Measurements from ENCODE around the gene SGO2.
"Not testable (repeated sequence)": the region's sequence is repeated elsewhere in the genome, so short reads cannot be mapped to it uniquely, and the experiment has no call there.

SGO2 gene

DNA sequence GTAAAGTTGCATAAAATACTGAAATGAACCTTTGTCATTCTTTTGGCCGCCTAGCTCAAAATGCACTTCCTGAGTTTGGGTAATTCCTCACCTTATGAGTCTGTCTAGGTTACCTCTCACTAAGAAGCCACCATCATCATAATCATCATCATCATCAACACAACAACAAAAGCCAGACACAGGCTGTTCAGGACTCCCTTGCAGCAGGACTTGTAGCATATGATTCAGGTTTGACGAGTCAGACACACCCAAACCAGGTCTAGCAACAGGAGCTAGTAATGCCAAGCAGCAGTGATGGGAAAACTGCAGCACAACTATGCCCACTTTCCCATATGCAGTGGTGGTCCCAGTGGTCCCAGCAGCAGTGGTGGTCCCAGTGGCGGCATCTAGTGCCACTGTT is 2.8 kb upstream of the SGO2 start:
- DNase-seq = no peak

DNA sequence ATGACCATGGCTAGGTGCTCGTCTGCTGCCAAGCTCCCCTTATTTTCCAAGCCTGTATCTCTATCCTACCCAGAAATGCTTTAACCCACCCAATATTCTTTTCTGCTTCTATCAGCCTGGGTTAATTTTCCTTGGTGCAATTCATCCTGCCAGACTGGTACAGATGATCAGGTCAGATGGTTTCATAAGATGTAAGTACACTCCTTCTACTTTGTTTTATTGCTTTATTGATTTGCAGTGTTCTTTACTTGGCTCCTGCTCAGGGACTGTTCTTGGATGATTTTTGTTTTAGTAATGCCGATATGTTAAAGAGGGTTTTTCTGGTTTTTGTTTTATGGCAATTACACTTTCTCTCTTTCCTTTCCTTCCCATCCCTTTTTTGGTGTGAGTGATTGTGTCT is 2.4 kb upstream of the SGO2 start:
- no peak for DNase-seq

GRCh38 chr2:200525066-200525465 is 941 bp upstream of the SGO2 start:
- no peak for DNase-seq

- no peak for DNase-seq
Measured at GRCh38 chr2:200525551-200525881, 491 bp upstream of the SGO2 start.

DNA sequence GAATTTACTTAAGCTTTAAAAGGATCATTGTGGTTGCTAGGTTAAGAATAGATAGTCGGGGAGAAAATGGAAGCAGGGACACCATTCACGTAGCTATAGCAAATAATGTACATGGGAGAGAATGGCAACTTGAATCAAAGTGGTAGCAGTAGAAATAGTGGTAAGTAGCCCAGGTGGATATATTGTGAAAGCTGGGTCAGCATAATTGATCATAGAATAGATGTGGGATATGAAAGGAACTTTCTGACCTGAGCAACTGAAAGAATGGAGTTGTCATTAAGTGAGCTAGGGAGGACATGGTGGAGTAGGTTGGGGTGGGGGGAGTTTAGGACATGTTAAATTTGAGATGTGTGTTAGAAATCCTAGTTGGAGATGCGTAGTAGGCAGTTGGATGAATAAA is 2.2 kb downstream of the SGO2 start:
- no peak for DNase-seq

DNA sequence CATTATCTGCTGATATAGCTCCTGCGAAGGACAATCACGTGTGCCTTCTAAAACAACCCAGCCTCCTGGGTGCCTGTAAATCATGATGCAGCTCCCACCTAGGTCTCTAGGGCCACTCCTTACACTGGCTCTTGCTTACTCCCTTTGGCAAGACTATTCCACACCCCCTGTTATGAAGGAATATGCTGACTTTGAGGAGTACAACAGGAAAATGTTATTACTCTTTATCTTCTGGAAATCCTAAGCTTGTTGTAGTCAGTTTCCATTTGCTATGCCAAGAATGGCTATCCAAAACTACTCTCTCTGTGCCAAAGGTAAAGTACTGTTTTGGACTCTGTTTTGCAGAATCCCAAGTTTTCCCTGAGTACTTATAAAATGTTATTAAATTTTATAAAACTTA is 7.7 kb downstream of the SGO2 start:
- DNase-seq = no peak

DNA sequence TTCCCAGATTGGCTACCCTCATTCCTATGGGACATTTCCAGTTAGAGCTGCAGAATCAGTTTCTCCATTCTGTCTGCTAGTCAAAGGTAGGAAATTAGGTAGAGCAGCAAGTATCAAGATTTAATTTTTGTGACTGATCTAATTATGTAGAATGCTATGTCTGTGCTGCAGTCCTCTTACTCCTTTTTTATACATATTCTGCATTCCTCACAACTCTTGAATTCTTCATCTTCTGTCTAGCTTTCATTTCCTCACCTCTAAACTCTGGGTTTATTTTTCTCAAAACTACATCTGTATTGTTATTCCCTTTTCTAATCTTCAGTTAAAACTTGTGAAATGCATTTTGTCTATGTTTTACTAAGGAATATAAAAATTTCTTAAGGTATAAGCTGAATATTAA is 8.6 kb downstream of the SGO2 start:
- no peak for DNase-seq

DNA sequence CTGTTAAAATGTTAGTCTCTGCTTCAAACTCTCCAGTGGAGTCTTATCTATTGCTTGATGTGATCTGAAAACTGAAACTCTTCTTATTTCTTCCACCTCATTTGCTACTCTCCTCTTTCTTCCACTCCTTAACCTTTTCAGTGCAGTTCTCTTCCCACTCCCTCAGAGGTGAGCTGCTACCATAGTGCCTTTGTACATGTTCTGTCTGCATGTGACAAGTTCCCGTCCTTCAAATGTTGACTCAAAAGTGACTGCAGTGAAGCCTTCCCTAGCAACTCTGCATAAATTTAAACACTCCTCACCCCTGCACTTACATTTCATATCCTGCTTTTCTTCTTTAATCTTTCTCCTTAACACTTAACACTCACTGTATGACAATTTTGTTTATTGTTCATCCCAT is 12.1 kb downstream of the SGO2 start:
- no peak for DNase-seq

DNA sequence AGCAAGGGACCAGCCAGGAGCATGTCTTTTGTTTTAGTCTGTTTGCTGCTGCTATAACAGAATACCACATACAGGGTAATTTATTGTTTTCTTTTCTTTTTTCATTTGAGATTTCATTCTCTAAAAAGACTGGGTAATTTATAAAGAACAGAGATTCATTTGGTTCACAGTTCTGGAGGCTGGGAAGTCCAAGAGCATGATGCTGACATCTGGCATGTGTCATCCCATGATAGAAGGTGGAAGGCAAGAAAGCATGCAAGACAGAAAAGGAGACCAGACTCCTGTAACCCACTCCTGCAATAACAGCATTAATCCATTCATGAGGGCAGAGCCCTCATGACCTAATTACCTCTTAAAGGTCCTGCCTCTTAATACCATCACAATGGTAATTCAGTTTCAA is 14.8 kb downstream of the SGO2 start:
- DNase-seq = no peak

GRCh38 chr2:200566596-200566995 is 40.6 kb downstream of the SGO2 start:
- not testable (repeated sequence) for DNase-seq

DNA sequence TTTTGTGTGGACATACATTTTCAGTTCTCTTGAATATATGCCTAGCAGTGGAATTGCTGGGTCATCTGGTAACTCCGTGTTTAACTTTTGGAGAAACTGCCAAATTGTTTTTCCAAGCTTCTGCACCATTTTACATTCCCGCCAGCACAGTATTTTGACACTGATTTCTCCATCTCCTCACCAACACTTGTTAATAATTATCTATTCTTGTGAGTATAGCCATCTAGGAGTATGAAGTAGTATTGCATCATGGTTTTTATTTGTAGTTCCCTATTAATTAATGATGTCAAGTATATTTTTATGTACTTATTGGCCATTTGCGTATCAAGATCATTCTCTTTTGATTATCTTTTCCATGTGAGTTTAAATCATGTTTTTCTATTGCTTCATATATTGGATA is 41.9 kb downstream of the SGO2 start:
- DNase-seq = no peak

DNA sequence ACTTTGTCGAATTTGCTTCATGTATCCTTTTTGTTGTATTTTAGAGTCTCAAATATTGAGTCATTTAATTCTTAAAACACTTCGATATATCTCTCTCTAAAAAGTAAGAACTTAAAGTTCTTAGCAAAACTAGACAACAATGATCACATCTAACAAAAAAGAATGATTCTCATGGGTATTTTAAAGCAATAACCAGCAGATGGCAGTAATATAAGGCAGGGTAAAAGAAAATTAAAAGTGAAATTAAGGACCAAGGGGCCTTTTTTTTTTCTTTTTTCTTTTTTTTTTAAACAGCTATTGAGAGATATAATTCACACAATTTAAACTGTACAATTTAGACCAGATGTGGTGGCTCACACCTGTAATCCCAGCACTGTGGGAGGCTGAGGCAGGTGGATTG is 50.0 kb downstream of the SGO2 start:
- no peak for DNase-seq

GRCh38 chr2:200577027-200577426 is 51.0 kb downstream of the SGO2 start:
- DNase-seq = no peak

DNA sequence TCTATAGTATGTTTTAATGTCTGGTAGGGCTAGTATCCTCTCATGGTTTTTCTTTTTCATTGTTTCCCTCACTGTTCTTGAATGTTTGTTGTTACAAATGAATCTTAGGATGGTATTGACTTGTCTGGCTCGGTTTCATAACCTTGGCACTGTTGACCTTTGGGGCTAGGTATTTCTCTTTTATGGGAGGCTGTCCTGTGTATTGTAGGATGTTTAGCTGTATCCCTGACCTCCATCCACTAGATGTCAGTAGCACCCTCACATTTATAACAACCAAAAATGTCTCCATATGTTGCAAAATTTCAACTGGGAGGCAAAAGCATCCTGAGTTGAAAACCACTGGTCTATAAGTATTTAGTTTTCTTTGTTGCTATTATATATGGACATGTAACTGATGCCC is 52.8 kb downstream of the SGO2 start:
- DNase-seq = no peak

DNA sequence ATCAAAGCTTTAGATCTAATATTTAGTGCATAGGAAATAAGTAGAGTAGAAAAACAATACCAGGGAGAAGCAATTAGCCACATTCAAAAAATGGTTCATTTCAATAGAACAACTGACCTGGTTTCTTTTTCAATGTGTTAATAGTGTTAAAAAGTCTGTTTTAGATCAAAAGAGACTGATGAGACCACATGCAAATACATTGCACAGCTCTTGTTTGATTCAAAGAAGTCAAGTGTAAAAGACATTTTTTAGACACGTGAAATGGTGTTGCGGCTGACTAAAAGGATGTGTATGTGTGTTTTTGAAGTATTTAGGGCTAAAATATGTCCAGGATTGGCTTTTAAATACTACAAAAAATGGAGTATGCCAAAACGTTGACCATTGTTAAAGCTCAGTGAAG is 58.6 kb downstream of the SGO2 start:
- no peak for DNase-seq

DNA sequence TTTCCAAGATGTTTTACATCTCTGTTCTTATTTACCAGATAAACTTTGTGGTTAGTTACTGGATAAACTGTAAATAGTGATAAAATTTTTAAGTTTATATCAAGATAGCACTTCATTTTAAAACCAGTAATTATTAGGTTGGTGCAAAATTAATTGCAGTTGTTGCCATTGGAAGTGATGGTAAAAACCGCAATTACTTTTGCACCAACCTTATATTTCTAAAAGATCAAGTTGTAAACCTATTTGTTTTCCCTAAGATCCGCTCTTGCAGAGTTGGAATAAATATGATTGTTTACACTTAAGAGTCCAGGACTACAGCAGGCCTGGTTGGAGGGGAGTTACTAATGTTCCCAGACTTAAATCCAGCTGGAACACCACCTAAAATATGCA is 59.3 kb downstream of the SGO2 start:
- DNase-seq = no peak

DNA sequence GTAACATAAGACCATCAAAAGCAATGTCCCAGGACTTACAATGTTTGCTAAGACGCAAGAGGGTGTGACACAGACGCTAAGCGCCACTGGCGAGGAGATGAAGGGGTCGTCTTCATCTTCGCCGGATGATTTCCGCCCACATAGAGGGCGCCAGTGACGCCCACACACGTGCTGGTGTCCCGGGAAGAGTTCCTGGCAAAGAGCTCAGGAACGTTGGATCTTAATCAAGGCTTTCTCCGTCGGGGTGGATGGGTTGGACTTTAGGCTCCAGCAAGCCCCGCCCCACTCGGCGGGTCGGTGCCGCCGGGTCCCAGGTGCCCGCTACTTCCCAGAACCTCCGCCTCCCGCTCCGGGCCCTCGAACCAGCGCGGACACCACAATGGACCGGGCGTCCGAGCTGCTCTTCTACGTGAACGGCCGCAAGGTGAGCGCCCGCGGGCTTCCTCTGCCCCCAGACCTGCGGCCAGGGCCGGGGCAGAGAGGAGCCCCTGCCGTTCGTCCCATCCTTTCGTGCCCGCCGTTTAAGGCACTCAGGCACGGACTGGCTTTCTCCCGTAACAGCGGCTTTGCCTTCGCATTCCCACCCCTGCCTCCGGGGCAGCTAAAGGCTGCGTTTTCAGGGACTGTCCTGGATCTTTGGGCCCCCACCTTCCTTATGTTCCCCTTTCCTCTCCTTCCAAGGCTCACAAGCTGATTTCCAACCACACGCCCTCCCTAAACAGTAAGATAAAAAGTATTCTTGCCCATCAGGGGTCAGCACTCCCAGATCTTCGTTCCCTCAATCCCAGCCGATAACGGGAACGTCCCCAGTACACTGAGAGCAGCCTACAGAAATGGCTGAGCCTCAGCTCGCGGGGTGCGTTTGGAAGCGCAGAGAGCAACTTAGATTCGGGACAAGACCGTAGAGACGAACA is 60.0 kb downstream of the SGO2 start, which contains the start of gene AOX1:
TSS of gene AOX1 (plus strand) at position 285 of the 914 bp plus-strand sequence. CDS start at position 380, 95 bp downstream.
- DNase-seq = peak; percentile 30

DNA sequence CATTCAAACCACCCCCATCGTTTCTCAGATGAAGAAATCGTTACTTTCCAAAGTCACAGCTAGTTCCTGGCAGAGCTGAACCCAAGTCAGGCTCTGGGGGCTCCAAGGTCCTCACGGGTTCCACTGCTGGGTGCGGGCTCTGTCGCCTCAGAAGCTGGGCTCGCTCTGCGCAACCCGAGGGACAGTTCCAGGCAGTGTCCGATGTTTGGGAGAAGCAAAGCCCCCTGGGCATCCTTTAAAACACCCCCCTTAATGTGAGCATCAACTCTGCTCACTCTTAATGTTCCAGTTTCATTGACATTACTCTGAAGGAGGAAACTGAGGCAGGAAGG is 60.6 kb downstream of the SGO2 start:
- DNase-seq = no peak

GRCh38 chr2:200587007-200587616 is 61.1 kb downstream of the SGO2 start:
- no peak for DNase-seq

GRCh38 chr2:200588076-200588678 is 62.2 kb downstream of the SGO2 start:
- DNase-seq = no peak

DNA sequence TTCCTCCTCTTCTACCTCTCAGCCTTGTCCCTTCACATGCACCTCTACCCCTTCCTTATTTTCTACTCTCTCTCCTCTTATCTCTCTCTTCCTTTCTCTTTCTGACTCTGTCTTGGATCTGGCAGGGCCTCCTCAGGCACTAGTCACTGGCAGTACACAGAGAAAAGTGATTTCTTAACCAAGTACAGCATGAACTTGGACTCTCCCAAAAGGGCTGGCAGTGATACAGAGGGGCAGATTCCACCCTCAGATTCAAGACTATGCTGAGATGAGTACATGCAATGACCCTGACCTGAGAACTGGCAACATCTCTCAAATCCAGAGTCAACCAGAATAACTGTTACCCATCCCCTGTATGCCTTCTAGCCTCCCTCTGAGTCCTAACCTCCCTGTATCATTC is 64.1 kb downstream of the SGO2 start:
- no peak for DNase-seq

DNA sequence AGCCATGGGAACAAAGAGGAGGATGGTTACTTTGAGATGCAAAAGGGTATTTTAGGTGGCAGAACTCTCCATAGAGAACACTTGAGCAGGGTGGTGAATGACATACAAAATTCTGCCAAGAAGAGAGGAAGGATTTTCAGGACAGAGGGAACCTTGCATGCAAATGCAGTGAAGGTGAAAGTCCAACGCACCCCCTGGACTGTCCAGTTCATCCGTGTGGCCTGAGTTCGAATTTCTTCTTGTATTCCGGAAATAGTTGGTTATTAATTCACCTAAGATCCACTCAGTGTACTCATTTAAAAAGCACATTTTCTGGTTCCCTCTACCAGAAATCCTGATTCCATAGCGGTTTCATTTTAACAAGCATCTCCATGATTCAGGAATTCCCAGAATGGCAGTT is 65.3 kb downstream of the SGO2 start:
- no peak for DNase-seq

DNA sequence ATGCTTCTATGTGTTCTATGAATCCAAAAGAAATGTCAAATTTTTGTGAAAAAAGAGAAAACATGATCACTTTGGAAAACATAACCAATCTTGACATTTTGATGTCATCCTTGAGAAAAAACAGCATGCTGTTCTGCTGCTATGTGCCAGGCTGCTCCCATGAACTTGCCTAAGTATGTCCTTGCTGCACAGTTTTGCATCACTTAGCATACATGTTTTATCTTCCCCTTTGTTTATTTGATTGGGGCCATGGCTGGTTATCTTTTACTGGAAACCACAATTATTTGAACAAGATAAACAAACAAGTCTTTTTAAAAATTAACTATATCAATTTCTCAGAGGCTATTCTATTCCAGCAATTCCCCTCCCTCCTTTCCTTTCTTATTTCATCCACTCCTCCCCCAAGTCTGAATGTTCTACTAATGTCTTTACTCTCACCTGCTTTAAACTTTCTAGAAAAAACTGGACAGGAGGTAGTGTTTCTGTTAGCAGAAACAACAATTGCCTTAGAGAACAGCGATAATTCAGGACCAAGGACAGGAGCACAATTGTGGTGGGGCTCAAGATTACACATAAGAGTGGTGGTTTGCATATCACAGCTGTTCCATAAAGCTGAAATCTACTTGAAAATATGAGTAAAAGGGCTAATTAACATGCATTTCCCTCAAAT is 66.5 kb downstream of the SGO2 start:
- DNase-seq = no peak

DNA sequence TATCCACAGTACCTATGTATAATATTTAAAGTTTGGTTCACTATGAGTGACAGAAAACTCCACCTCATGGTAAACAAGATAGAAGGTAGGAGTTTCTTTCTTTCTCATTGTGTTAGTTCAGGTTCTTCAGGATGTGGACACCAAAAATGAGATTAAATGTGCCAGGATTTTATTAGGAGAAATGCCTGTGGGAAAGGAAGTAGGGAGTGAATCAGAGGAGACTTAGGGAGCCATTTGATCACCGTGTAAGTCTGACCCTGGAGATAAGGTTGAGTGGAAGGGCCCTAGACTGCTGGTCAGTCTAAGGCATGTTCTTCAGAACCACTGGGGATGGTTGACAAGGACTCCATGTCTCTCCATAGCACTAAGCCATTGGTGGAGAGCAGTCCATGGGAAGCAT is 67.9 kb downstream of the SGO2 start:
- DNase-seq = no peak
